TTC549 (cell line): ENCODE measurements around the gene TRIM8.

Experiments used
- FAIRE-seq: peaks from 2 replicates; lab custom pipeline; 2012; peaks lifted over from hg19 to GRCh38; lab: Jason Lieb, UNC

Gene TRIM8

DNA sequence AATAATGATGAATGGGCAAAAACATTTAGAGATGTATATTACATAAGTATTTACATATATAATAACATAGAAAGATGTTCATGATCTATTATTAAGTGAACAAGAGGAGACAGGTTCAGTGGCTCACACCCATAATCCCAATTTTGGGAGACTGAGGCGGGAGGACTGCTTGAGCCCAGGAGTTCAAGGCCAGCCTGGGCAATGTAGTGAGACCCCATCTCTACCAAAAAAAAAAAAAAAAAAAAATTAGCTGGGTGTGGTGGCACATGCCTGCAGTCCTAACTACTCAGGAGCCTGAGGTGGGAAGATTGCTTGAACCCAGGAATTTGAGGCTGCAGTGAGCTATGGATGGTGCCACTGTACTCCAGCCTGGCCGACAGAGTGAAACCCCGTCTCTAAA, 57.5 kb downstream of the TRIM8 start:
- no peak for FAIRE-seq

DNA sequence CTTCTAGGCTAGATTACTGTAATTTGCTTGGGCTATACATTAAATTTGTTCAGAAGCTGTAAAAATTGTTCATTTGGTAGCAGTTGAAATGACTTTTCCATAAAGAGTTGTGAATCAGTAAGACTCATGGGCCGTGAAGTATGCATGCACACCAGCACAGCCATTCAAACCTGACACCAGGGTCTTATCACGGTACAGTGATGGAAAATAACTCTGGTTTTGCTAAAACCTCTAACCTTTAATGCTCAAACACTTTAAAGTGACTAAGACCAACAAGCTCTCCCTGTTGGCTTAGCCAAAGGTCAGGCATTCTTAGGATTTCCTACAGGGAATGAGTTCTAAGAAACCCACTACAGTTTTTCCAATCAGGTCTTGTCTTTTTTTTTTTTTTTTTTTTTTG, 58.5 kb downstream of the TRIM8 start:
- FAIRE-seq: no peak

DNA sequence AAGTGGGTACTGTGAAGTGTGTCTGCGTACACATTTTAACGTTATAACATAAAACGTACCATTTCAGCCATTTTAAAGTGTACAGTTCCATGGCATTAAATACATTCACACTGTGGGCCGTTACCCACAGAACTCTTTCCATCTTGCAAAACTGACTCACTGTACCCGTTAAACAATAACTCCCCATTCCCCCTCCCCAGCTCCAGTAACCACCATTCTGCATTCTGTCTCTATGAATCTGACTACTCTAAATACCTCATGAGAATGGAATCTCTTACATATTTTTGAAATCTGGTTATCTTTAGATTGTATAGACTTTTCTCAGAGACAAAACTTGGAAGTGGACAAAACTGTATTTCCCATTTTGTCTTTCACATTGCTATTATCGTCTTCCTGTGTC, 60.6 kb downstream of the TRIM8 start:
- FAIRE-seq: no peak

DNA sequence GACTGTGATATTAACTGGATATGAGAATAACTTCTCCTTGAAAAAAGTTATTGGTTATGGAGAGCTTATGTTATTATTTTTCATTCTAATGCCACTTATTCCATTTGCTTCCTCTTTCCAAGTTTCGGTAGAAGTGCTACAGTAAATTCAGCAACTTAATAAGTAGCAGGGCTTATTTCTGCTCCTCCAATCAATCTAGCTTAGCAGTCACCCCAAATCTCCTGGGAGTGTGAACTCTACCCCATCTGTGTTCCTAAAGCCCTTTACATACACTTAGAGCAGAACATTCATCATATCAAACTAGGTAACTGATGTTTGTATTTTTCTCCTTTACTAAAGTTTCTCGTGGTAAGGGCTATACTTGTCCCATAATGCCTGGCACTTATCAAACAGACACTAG, 61.3 kb downstream of the TRIM8 start:
- FAIRE-seq: no peak
